Fibroblast of lung (primary cell): Measurements from ENCODE around the gene P4HA1.

Experiments
- EZH2 ChIP-seq: IDR thresholded peaks from 2 replicates; pipeline ENCODE4 v1.5.1; 2012; ENCODE audit warnings: low read length, control low read depth, mild to moderate bottlenecking; ENCODE audit errors: missing control alignments
- TF ChIP-seq, protein P1 (sequence below), 2 donors: IDR thresholded peaks in 1 of 2; conservative IDR thresholded peaks in 1 of 2; 1 replicate in 1 of 2; 2 replicates in 1 of 2; pipeline ENCODE4 v1.5.1; 2011 to 2012; ENCODE audit warnings: low read length in 2 of 2, control low read depth in 1 of 2, inconsistent platforms in 1 of 2, low read depth in 1 of 2, mild to moderate bottlenecking in 1 of 2

DNA sequence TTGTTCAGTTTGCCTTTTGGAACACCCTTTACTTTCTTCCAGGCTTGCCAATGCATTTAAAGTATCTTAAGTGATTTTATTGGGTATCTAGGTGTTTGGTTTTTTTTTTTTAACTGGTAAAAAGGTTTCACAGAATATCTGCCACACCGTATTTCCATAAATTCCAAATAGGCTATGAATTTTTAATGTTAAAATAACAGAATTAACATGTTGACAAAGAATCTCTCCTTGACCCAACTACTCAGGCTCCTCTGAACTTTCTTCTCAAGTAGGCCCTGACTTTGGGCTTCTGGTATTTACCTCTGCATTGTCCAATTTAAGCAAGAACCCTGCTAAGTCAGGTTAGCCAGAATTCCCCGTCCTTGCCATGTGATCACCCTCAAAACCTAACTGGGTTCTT, 80.9 kb downstream of the P4HA1 start:
- TF ChIP-seq, protein P1, sequence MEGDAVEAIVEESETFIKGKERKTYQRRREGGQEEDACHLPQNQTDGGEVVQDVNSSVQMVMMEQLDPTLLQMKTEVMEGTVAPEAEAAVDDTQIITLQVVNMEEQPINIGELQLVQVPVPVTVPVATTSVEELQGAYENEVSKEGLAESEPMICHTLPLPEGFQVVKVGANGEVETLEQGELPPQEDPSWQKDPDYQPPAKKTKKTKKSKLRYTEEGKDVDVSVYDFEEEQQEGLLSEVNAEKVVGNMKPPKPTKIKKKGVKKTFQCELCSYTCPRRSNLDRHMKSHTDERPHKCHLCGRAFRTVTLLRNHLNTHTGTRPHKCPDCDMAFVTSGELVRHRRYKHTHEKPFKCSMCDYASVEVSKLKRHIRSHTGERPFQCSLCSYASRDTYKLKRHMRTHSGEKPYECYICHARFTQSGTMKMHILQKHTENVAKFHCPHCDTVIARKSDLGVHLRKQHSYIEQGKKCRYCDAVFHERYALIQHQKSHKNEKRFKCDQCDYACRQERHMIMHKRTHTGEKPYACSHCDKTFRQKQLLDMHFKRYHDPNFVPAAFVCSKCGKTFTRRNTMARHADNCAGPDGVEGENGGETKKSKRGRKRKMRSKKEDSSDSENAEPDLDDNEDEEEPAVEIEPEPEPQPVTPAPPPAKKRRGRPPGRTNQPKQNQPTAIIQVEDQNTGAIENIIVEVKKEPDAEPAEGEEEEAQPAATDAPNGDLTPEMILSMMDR (conservative IDR thresholded peaks at IDR 0.05 in 1 of 2, IDR thresholded peaks at IDR 0.05 in 1 of 2; ENCODE audit: low read depth in 1 of 2, low read length in 2 of 2): no peak
- TF ChIP-seq EZH2: no peak
